HEK293T (cell line): ENCODE measurements around the gene BPTF.

ENCODE experiments used
- BHLHE40 ChIP-seq: fragments of 450-650 bp; IDR thresholded peaks from 2 replicates; pipeline ENCODE4 v1.6.1; 2016; ENCODE audit warnings: mild to moderate bottlenecking, moderate library complexity, borderline replicate concordance
- FOXA1 ChIP-seq: fragments of 450-650 bp; IDR thresholded peaks from 2 replicates; pipeline ENCODE4 v1.6.1; 2016; ENCODE audit warnings: mild to moderate bottlenecking
- FOXM1 ChIP-seq: fragments of 450-650 bp; IDR thresholded peaks from 2 replicates; pipeline ENCODE4 v1.6.1; 2017; ENCODE audit warnings: mild to moderate bottlenecking, borderline replicate concordance
- L3MBTL2 ChIP-seq: fragments of 450-650 bp; conservative IDR thresholded peaks from 2 replicates; pipeline ENCODE4 v1.6.1; 2016; ENCODE audit warnings: mild to moderate bottlenecking
- NFRKB ChIP-seq: fragments of 450-650 bp; IDR thresholded peaks from 2 replicates; pipeline ENCODE4 v1.6.1; 2016; ENCODE audit warnings: mild to moderate bottlenecking, moderate library complexity
- TARDBP ChIP-seq: fragments of 450-650 bp; IDR thresholded peaks from 2 replicates; pipeline ENCODE4 v1.6.1; 2016
- ZNF384 ChIP-seq: fragments of 450-650 bp; IDR thresholded peaks from 2 replicates; pipeline ENCODE4 v1.6.1; 2016

- TF ChIP-seq BHLHE40 (no peak), FOXM1 (no peak), FOXA1 (no peak), NFRKB (no peak), ZNF384 (no peak), L3MBTL2 (no peak), TARDBP (no peak)
These were observed 189.9 kb downstream of the BPTF start for GRCh38 chr17:68015081-68015723.
